K562 treated with DMSO at 1 percent for 48 hours (cell line): ENCODE data around the gene MN1. TPM values are rescaled to one million over a fixed set of nuclear protein-coding genes. Genes with fewer than 3 reads are reported as not detected.

Source experiments
- total RNA-seq: library from RNA; unstranded; fragments of 300-600 nt; gene quantifications from 2 replicates; pipeline ENCODE4 v1.2.3, GENCODE V29; 2022; ENCODE audit warnings: low replicate concordance; ENCODE audit errors: extremely low read depth

Gene MN1
- total RNA-seq, result not detected in 2 replicates

DNA sequence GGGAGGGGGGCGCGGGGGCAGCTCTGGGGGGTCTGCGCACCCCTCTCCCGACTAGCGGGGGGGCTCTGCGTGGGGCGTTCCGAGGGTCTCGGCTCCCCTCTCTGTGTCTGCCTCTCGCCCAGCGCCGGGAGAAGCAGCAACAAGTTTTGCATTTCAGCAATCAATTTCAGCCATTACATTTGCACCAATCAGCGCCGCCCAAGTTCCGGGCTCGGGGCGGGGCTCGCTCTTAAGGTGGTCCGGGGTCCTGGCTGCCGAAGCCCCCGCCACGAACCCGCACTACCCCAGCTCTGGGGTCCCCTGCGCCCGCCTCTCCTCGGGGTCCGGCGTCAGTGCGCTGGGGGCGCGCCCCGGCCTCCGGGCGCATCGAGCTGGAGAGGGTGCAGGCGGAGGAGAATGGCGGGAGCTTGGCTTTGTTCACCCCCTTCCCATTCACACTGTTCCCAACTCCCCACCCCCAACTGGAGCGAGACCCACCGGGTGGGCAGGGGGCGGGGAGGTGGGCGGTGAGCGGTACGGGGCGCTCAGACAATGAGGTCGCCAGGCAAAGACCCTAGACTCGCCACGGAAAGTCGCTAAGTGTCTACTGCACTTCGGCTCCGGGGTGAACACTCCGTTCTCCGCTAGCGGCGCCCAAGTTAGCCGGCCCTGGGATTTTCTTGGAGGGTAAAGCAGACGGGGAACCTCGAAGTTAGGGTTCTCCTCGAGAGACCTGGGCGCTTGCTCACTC lies at the start of gene MN1:
TSS of gene MN1 (minus strand) at position 141 of the 730 bp plus-strand sequence. CDS start 1,213 bp downstream, outside the sequence.

Other genes with a start within 250 kb of the MN1 start
- not detected in 2 replicates for gene PITPNB, start 117.5 kb upstream of the MN1 start, total RNA-seq